Erythroblast (primary cell): Measurements from ENCODE around the gene AMBRA1.

Source experiments
- DNase-seq, 2 experiments: peaks; one replicate each; lab custom pipeline; 2025; lab: John Stamatoyannopoulos, UW
- GATA1 ChIP-seq: IDR thresholded peaks from 2 replicates; pipeline ENCODE4 v1.6.1; 2011; ENCODE audit warnings: low read depth, mild to moderate bottlenecking, control low read depth, low read length, moderate library complexity
- POLR2A ChIP-seq: IDR thresholded peaks from 2 replicates; pipeline ENCODE4 v1.6.1; 2011; ENCODE audit warnings: mild to moderate bottlenecking, low read length

The AMBRA1 gene

DNA sequence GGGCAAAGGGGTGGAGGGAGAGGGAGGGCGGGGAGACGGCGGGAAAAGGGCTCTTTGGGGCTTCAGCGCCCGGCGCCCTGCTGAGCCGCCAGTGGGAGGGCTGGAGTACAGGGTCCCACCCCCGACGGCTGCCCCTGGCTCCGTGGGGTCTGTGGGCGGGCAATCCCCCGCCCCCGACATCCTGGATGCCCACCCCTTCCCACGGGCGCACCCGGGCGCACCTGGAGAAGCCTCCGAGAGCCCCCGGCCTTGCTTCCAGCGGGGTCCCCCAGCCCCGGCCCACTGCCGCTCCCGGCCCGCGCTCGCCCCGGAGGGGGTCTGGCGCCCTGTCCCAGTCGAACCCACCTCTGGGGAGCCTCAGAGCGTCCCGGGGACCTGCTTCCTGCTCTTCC, 202.6 kb downstream of the AMBRA1 start:
- TF ChIP-seq POLR2A (no peak), GATA1 (no peak)
- no peak for DNase-seq

DNA sequence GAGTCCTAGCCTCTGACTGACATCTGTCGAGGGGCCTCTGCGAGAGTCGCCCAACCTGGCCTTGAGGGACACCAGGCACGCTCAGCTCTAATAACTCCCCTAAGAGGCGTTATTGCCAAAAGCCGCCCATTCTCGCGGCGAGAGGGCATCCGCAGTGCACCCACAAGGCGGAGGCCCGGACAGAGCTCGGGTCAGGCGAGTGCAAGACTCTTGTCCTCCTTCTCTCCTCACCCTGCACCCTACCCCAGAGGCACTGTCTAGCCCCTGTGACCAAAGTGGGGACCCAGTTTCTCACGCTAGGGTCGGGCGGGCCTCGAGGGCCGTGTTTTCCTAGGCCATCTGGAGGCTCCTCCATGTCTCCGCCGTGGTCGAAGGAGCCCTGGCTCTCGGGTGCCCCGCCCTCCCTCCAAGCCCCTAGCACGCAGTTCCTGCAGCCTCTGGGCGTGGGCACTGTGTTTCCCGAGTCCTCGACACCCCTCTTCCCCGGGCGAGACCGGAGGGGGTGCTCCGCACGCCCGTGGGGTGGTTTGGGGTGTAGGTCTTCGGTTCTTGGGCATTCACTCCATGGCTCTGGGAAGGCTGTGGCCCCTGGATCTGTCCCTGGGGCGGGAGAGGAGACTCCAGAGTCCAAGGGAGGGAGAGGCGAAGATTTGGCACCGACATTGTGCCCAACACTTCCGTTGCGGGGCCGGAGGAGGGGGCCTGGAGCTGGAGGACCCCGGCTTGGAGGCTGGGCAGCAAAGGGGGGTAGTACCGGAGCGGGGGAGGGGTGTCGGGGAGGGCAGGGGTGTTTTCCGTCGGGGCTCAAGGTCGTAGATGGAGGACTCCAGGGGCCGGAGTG, 203.3 kb downstream of the AMBRA1 start:
- TF ChIP-seq GATA1, result no peak
- TF ChIP-seq POLR2A, result no peak
- no peak for DNase-seq

DNA sequence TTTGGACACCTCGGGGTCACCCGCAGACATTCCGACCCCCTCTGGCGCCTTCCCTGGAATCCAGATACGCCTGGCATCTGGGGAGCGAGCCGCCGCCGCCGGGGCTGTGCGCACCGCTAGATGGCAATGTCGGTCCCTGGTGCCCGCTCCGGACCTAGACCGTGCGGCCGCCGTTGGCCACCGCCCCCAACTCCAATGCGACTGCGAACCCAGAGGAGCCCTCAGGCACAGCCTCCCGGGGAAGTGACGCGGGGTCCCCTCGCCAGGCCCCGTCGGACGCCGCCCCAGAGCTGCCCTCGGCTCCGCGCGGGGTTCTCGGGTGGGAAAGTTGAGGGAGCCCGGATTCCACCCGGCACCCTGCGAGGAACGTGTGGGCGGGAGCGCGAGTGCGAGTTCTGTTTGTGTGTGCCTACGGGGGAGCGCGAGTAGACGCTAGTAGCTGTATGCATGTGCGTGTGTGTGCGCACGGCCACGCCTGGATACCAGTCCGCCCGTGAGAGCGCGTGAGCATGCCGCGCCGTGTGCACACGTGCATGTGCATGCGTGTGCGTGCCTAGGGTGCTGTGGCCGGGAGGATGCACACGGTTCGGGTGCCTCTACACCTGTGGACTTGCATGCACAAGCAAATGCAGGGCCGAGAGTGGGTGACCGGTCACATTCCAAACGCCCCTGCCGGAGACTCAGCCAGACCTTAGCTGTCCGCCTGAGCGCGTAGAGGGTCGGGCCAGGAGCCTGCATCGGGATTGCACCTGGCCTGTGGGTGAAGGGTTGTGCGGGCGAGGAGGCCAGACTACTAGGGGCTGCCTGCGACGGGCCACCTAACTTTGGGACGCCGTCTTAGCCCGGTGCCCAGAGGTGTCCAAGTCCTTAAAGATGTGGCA, 204.1 kb downstream of the AMBRA1 start:
- TF ChIP-seq GATA1 (no peak), POLR2A (no peak)
- peak; percentile 75 to 79 for DNase-seq

- TF ChIP-seq POLR2A (no peak), GATA1 (no peak)
- DNase-seq, result no peak
Measured at GRCh38 chr11:46388619-46389449, 205.0 kb downstream of the AMBRA1 start.

- DNase-seq, result no peak
- TF ChIP-seq GATA1 (no peak), POLR2A (no peak)
Measured at GRCh38 chr11:46387919-46388618, 205.8 kb downstream of the AMBRA1 start.

DNA sequence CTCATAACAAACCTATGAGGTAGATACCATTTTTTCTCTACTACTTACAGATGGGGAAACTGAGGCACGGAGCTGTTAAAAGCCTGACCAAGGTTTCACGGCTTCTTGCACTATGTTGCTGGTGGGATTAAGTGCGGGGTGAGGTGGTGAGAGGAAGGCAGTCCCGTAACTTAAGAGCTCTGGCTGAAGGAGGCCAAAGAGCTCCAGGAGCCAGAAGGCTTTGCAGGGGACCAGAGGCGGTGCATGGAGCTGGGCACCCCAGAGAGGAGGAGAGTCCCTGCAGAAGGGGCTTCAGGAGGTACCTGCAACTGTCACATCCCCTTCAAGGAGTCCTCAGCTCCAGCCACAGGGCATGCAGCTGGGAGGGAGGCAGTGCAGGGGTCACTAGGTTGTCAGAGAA, 206.4 kb downstream of the AMBRA1 start:
- no peak for TF ChIP-seq GATA1
- no peak for TF ChIP-seq POLR2A

GRCh38 chr11:46386674-46387073, 207.1 kb downstream of the AMBRA1 start:
- TF ChIP-seq GATA1, result no peak
- no peak for TF ChIP-seq POLR2A
- DNase-seq, result no peak

More for the DNA sequence above, 206.4 kb downstream of the AMBRA1 start:
- no peak for DNase-seq

- no peak for DNase-seq
- no peak for TF ChIP-seq GATA1
- TF ChIP-seq POLR2A, result no peak
Measured at GRCh38 chr11:46386005-46386578, 207.7 kb downstream of the AMBRA1 start.

DNA sequence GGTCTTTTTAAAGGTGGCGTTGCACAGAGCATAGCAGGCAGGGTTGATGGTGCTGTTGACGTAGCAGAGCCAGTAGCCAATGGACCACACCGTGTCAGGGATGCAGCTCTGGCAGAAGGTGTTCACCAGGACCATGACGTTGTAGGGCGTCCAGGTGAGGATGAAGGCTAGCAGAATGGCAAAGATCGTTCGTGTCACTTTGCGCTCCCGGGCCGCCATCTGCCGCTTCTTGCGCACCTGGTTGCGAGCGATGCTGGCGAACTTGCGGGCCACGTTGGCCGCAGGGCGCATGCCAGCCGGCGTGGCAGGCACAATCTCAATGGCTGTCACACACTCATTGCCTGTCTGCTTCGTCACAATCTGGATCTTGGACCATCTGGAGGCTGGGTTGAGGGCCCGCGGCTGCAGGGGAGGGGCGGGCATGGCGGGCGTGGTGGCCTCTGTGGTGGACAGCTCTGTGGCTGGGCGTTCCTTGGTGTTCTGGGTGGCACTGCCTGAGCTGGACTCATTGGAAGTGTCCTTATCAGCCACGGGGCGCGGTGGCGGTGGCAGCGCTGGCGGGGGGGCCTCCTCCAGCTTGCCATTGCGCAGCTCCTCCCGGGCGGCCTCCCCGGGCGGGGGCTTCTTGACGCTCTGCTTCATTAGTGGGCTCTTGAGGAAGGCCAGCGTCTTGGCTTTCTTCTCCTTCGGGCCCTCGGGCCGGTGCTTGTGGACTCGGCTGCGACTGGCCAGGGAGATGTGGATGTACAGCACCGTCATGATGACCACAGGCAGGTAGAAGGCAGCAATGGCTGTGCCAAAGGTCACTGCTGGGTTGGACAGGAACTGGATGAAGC, 208.4 kb downstream of the AMBRA1 start:
- TF ChIP-seq GATA1 (no peak), POLR2A (no peak)
- no peak for DNase-seq

DNA sequence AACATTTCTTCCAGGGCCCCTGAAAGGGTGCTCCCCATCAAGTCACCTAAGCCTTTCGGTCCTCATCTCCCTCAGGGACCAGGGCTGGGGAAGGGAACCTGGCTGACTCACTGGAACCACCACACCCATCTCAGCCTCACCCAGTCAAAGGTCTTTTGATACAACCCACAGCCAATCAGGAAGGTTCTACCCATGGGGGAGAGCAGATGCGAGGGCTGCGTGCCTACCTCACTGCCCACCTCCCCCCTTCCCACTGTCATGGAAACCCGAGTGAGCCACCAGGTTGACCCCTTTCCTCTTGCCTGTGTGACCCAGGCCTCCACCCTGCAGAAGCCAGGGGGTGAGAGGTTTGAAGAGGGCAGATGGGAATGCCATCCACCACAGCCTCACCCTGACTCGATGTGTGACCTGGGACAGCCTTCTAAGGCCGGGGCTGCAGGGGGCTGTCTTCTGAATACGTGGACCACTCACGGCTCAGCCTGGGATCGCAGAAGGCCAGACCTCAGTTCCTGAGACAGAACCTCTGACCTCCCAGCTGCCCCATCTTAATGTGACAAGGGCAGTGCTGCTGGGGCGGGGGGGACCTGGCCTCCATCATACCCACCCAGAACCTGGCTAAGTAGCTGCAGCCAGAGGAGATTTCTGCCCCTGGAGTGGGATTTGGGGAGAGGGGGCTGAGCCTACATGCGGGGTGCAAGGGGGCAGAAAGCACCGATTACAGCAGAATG, 209.7 kb downstream of the AMBRA1 start:
- peak in 1 of 2 experiments; percentile 18 for DNase-seq
- TF ChIP-seq POLR2A (no peak), GATA1 (no peak)

GRCh38 chr11:46383404-46383758, 210.4 kb downstream of the AMBRA1 start:
- TF ChIP-seq POLR2A, result no peak
- no peak for TF ChIP-seq GATA1
- DNase-seq, result no peak
